ENCODE measurements around the gene CXXC4.

CXXC4 gene

DNA sequence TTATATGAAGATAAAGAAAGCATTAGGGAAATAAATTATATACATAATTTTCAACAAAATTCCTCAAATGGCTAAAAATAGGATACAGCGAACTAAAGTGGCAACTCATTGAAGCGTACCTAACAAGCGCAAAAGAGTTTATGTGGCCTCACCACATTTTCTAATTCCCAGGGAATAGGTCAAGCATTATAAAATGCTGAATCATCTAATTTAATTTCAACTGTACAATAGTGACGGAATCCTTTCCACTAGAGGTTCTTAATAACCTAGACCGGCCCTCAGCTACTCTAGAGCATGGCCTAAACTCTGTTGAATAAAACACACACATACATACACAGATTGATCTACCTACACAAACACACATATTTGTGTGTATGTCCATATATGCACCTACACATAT is 29.1 kb downstream of the CXXC4 start:
- TF ChIP-seq, protein P1, sequence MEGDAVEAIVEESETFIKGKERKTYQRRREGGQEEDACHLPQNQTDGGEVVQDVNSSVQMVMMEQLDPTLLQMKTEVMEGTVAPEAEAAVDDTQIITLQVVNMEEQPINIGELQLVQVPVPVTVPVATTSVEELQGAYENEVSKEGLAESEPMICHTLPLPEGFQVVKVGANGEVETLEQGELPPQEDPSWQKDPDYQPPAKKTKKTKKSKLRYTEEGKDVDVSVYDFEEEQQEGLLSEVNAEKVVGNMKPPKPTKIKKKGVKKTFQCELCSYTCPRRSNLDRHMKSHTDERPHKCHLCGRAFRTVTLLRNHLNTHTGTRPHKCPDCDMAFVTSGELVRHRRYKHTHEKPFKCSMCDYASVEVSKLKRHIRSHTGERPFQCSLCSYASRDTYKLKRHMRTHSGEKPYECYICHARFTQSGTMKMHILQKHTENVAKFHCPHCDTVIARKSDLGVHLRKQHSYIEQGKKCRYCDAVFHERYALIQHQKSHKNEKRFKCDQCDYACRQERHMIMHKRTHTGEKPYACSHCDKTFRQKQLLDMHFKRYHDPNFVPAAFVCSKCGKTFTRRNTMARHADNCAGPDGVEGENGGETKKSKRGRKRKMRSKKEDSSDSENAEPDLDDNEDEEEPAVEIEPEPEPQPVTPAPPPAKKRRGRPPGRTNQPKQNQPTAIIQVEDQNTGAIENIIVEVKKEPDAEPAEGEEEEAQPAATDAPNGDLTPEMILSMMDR (conservative IDR thresholded peaks at IDR 0.05), result no peak

DNA sequence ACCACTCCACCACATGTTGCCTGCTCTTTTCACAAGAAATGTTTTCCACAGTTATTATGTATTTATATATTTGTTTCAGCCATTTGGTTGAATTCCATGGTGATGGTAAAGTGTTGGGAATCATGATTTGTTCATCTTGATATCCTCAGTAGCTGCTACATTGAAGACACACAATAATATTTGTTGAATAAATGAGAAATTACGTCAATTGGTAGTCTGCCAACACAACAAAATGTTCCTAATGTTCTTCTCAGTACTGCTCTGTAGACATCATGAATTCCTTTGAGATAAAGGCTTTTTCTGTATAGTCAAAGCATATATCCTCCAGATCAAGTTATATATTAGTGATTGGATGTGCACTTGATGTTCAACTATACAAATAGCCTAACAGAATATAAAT is 29.5 kb downstream of the CXXC4 start:
- TF ChIP-seq, protein P1 (conservative IDR thresholded peaks at IDR 0.05), result no peak
- H3K27ac ChIP-seq, result no peak overlapping the region

More for the DNA sequence above, 29.1 kb downstream of the CXXC4 start:
- no peak overlapping the region for H3K27ac ChIP-seq

DNA sequence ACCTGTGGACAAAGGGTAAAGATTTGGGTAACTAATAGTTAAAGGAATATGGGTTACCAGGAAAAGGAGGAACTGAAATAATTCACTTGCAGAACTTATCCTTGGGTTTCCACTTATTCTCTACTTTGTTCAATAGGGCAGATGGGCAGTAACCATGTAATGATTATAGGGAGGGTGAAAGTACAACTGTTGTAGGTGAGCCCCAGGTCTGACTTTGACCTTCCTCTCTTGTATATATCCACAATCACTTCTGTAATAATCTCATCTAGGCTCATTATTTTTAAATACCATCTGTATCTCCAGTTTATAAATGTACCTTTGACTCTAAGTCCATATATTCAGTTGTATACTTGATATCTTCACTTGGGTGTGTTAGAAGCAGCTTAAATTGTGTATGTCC is 32.1 kb downstream of the CXXC4 start:
- H3K27ac ChIP-seq, result no peak overlapping the region
- TF ChIP-seq, protein P1 (conservative IDR thresholded peaks at IDR 0.05), result no peak

DNA sequence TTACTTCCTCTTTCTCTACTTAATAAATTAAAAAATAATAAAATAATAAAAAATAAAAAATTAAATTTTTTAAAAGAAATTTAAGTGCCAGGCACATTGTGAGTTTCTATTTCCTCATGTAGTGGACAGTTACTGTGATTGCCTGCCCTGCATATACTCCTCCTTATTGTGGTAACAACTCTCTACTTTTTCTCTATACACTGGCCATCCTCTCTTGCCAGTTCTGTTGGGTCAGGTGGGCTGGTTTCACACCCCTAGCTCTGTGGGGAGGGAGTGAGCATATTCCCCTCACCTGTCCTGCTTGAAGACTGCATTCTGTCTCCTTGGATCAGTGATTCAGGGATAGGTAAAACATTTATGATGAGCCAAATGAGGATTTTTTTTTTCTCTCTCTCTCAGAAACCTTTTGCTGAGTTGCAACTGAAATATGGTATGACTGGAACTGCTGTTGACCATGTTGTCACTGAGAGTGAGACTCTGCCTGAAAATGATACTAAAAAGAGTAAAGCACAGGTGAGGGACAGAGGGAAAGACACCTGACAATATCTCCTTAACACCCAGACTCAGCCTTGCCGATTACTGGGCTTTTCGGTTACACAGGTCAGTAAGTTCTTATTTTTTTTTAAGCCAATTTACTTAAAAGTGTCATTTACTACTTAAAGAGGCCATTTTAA is 37.2 kb downstream of the CXXC4 start:
- TF ChIP-seq, protein P1 (conservative IDR thresholded peaks at IDR 0.05), result no peak
- H3K27ac ChIP-seq, result no peak overlapping the region

GRCh38 chr4:104451573-104451972 is 43.1 kb downstream of the CXXC4 start:
- H3K27ac ChIP-seq, result no peak overlapping the region
- TF ChIP-seq, protein P1 (conservative IDR thresholded peaks at IDR 0.05), result peak; percentile 71

DNA sequence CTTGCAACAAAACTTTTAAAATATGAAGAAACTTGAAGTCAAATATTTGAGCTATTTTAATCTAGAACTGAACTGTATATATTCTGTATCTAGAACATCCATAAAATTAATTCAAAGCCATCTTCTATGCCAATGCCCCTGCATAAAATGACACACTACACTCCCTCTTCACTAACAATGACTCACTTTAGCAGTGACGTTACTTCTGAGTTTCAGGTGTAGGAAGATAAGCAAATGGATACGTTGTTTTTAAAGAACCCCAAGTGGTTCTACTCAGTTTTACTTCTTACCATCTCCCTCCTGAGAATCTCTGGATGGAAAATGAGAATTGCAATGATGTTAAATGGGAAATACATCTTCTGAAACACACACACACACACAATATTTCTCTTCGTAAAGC is 45.2 kb downstream of the CXXC4 start:
- TF ChIP-seq, protein P1 (conservative IDR thresholded peaks at IDR 0.05), result no peak
- no peak overlapping the region for H3K27ac ChIP-seq

DNA sequence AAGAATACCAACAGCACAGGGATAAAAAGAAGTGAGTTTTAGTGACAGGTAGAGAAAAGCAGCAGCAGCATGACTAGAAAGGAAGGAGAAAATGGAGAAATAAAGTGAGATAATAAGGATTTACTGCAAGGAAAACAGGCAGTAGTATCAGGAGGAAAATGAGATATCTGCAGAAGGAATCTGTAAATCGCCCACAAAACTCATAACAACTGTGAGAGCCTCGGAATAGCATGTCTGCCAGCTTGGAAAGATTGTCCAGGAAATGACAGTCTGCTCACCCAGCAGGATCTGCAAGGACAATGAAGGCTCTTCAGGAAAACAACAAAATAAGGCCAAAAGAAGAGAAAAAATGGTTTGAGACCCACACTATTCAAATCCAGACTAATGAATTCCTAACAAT is 47.4 kb downstream of the CXXC4 start:
- TF ChIP-seq, protein P1 (conservative IDR thresholded peaks at IDR 0.05), result no peak

More for the DNA sequence above, 47.4 kb downstream of the CXXC4 start:
- peak overlapping the region; percentile 61 for H3K27ac ChIP-seq

Data from VCaP (cell line).